Endodermal cell (in vitro differentiated cells): ENCODE measurements around the gene ZNF469. TPM values are rescaled to one million over a fixed set of nuclear protein-coding genes. Genes with fewer than 3 reads are reported as not detected.

Experiments used
- DNase-seq: peaks from one replicate; pipeline ENCODE4 v3.0.0-alpha.2; 2017
- H3K27ac ChIP-seq: 2 replicates; pipeline ENCODE4 v1.5.1; 2013; ENCODE audit warnings: mild to moderate bottlenecking, low read depth, low read length, moderate library complexity
- H3K27me3 ChIP-seq: 2 replicates; pipeline ENCODE4 v1.6.1; 2013; ENCODE audit warnings: mild to moderate bottlenecking, low read length, moderate library complexity; ENCODE audit not compliant: insufficient read depth, control insufficient read depth, poor library complexity, severe bottlenecking
- H3K36me3 ChIP-seq: 2 replicates; pipeline ENCODE4 v1.7.0; 2013; ENCODE audit warnings: mild to moderate bottlenecking, low read length, moderate library complexity; ENCODE audit not compliant: control insufficient read depth, insufficient read depth
- H3K4me1 ChIP-seq: one replicate; pipeline ENCODE4 v1.7.0; 2013; ENCODE audit warnings: low read length; ENCODE audit not compliant: control insufficient read depth, insufficient read depth
- H3K4me3 ChIP-seq: 2 replicates; pipeline ENCODE4 v1.5.1; 2013; ENCODE audit warnings: mild to moderate bottlenecking, low read length, moderate library complexity
- H3K9ac ChIP-seq: 2 replicates; pipeline ENCODE4 v1.6.1; 2013; ENCODE audit warnings: mild to moderate bottlenecking, low read length, moderate library complexity; ENCODE audit not compliant: poor library complexity, severe bottlenecking; ENCODE audit errors: extremely low read depth
- H3K9me3 ChIP-seq: 2 replicates; pipeline ENCODE4 v1.6.1; 2013; ENCODE audit warnings: mild to moderate bottlenecking, low read length, moderate library complexity; ENCODE audit not compliant: control insufficient read depth
- H3K27ac Mint-ChIP-seq: 2 replicates; pipeline ENCODE4 v1.8.0; 2020; ENCODE audit warnings: mixed read lengths
- H3K27me3 Mint-ChIP-seq: 2 replicates; pipeline ENCODE4 v1.8.0; 2021; ENCODE audit warnings: mild to moderate bottlenecking, mixed read lengths; ENCODE audit not compliant: insufficient read depth
- H3K36me3 Mint-ChIP-seq: 2 replicates; pipeline ENCODE4 v1.8.0; 2020; ENCODE audit warnings: low read depth, mixed read lengths
- H3K4me1 Mint-ChIP-seq: 2 replicates; pipeline ENCODE4 v1.8.0; 2020; ENCODE audit warnings: mixed read lengths
- H3K4me3 Mint-ChIP-seq: 2 replicates; pipeline ENCODE4 v1.8.0; 2020; ENCODE audit warnings: mild to moderate bottlenecking, moderate library complexity, mixed read lengths
- H3K9me3 Mint-ChIP-seq: 2 replicates; pipeline ENCODE4 v1.8.0; 2020; ENCODE audit warnings: mild to moderate bottlenecking, mixed read lengths
- WGBS, 2 experiments: methylation state at CpG; one replicate each; pipeline versions ENCODE4 v1.1.5 to v1.1.7; 2013; ENCODE audit warnings: missing lambda C conversion rate in 2 of 2, mixed read lengths in 1 of 2; ENCODE audit not compliant: insufficient coverage in 1 of 2, insufficient read length in 1 of 2; 5-methylcytosine and 5-hydroxymethylcytosine counted together
- total RNA-seq, 2 donors: library from RNA; stranded (reverse); fragmentation: NEBNext Ultra II Directional in 1 of 2; extraction: Animal tissue kit (Norgen Biotek cat#: 25700) in 1 of 2; gene quantifications; 2 replicates in 1 of 2; 3 replicates in 1 of 2; pipeline ENCODE4 v1.2.1, GENCODE V29; 2021
- TF ChIP-seq, protein P1 (sequence below): fragments of 200-600 bp; sonication (generic); conservative IDR thresholded peaks from 2 replicates; pipeline ENCODE4 v1.5.0; 2021; ENCODE audit warnings: antibody characterized with exemption, mild to moderate bottlenecking

The ZNF469 gene
- total RNA-seq, 2 donors from 2014 or later, result 0.68 to 4.7 TPM

DNA sequence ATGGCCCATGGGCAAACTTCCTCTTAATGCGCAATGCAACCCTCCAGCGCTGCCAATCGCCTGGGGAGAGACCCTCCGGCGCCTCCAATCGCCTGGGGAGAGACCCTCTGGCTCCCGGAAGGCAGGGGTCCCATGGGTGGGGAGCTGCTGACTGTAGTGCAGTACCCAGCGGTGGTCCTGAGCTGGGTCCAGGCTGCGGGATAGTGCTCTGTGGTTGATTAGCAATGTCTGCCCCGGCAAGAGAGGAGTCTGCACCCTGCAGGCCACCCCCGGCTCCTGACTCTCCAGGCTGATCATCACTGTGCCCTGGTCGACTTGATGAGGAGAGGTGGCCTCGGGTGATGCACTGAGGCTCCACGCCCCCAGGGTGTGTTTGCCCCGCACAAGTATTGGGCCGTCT is 44.6 kb upstream of the ZNF469 start:
- H3K4me1 Mint-ChIP-seq, result no peaks in the 10 kb centered on the region
- DNase-seq, result no peak
- no peaks in the 10 kb centered on the region for H3K36me3 ChIP-seq
- TF ChIP-seq, protein P1, sequence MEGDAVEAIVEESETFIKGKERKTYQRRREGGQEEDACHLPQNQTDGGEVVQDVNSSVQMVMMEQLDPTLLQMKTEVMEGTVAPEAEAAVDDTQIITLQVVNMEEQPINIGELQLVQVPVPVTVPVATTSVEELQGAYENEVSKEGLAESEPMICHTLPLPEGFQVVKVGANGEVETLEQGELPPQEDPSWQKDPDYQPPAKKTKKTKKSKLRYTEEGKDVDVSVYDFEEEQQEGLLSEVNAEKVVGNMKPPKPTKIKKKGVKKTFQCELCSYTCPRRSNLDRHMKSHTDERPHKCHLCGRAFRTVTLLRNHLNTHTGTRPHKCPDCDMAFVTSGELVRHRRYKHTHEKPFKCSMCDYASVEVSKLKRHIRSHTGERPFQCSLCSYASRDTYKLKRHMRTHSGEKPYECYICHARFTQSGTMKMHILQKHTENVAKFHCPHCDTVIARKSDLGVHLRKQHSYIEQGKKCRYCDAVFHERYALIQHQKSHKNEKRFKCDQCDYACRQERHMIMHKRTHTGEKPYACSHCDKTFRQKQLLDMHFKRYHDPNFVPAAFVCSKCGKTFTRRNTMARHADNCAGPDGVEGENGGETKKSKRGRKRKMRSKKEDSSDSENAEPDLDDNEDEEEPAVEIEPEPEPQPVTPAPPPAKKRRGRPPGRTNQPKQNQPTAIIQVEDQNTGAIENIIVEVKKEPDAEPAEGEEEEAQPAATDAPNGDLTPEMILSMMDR, result no peak
- no peak overlapping the region for H3K27ac Mint-ChIP-seq
- no peak overlapping the region for H3K9ac ChIP-seq
- H3K27me3 ChIP-seq, result no peaks in the 10 kb centered on the region
- no peaks in the 10 kb centered on the region for H3K4me1 ChIP-seq
- H3K9me3 ChIP-seq, result no peaks in the 10 kb centered on the region
- H3K4me3 Mint-ChIP-seq, result no peak overlapping the region
- H3K27ac ChIP-seq, result no peak overlapping the region
- H3K9me3 Mint-ChIP-seq, result peaks cover 17% of the 10 kb centered on the region
- H3K4me3 ChIP-seq, result no peak overlapping the region
- H3K27me3 Mint-ChIP-seq, result no peaks in the 10 kb centered on the region
- H3K36me3 Mint-ChIP-seq, result no peaks in the 10 kb centered on the region
- WGBS, 2 experiments, result 88 to 89% methylated on average over 14 to 16 of the region's 16 CpGs

DNA sequence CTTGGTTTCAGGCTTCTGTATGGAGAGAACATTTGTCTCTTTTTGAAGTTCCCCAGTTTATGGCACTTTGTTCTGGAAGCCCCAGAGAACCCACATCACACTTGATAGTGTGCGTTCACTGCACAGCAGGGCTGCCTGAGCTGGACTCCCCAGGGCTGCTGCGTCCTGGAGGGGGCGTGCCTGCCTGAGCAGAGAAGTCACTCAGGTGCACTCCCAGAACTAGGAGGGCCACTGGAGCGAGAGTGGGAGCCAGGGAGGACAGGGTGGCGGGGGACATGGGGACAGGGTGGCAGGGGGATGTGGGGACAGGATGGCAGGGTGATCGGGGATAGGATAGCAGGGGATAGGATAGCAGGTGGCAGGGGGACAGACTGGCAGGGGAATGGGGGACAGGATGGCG is 43.9 kb upstream of the ZNF469 start:
- no peak overlapping the region for H3K9ac ChIP-seq
- H3K36me3 ChIP-seq, result no peaks in the 10 kb centered on the region
- no peak overlapping the region for H3K27ac Mint-ChIP-seq
- no peak overlapping the region for H3K27ac ChIP-seq
- no peaks in the 10 kb centered on the region for H3K36me3 Mint-ChIP-seq
- H3K4me1 ChIP-seq, result no peaks in the 10 kb centered on the region
- DNase-seq, result no peak
- H3K27me3 ChIP-seq, result no peaks in the 10 kb centered on the region
- no peaks in the 10 kb centered on the region for H3K27me3 Mint-ChIP-seq
- H3K4me1 Mint-ChIP-seq, result no peaks in the 10 kb centered on the region
- H3K9me3 ChIP-seq, result no peaks in the 10 kb centered on the region
- H3K4me3 ChIP-seq, result no peak overlapping the region
- peaks cover 23% of the 10 kb centered on the region for H3K9me3 Mint-ChIP-seq
- no peak overlapping the region for H3K4me3 Mint-ChIP-seq
- TF ChIP-seq, protein P1, result no peak
- 87 to 100% methylated on average over 2 to 6 of the region's 7 CpGs for WGBS, 2 experiments

DNA sequence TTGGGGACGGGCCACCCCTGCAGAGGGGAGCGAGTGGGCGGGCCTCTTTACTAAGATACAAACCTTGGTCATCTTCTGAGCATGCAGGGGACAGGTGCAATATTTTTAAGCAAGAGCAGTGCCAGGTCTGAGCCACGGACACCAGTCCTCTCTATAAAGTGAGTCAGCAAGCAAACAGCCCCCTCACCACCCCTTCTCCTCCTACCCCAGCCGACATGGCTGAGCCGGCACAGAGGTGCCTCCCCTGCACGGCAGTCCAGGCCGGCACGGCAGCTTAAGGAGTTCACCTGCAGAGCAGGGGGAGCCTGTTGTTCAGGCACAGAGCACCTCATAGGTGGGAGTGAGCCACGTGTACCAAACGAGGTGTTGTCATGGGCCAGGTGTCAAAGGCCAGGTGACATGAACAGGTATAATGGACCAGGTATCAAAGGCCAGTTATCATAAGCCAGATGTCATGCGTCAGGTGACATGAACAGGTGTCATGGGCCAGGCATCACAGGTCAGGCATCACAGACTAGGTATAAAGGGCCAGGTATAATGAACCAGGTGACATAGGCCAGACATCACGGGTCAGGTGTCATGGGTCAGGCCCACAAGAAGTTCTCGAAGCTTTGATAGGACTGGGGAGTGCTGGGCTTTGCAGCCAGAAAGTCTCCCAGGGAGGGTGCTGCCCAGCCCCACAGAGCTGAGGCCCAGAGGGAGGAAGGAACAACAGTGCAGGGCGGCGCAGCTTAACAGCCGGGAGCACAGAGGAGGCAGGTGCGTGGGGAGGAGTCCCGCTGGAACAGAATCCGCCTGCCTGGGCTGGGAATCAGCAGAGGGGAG is 42.6 kb upstream of the ZNF469 start:
- Mint-ChIP-seq H3K4me1 (no peaks in the 10 kb centered on the region), H3K4me3 (no peak overlapping the region), H3K27me3 (no peaks in the 10 kb centered on the region), H3K36me3 (no peaks in the 10 kb centered on the region), H3K9me3 (peaks cover 24% of the 10 kb centered on the region), H3K27ac (no peak overlapping the region)
- TF ChIP-seq, protein P1, result no peak
- Histone ChIP-seq H3K27me3 (no peaks in the 10 kb centered on the region), H3K27ac (no peak overlapping the region), H3K9me3 (no peaks in the 10 kb centered on the region), H3K9ac (no peak overlapping the region), H3K36me3 (no peaks in the 10 kb centered on the region), H3K4me3 (no peak overlapping the region), H3K4me1 (no peaks in the 10 kb centered on the region)
- 85 to 90% methylated on average over 15 to 20 of the region's 20 CpGs for WGBS, 2 experiments
- DNase-seq, result no peak
